DND-41 (cell line): ENCODE measurements around the gene LUZP1.

Experiments used
- ATAC-seq: fragments of 200-7000 bp; cut with Tn5 transposase; 3 replicates; pipeline ENCODE4 v1.9.1; 2021; ENCODE audit warnings: low read depth; ENCODE audit not compliant: insufficient read depth
- DNase-seq: peaks from one replicate; pipeline ENCODE4 v3.0.0-alpha.2; 2020
- H2AFZ ChIP-seq: 2 replicates; pipeline ENCODE4 v1.6.0; 2012; ENCODE audit warnings: low read depth, low read length
- H3K27ac ChIP-seq: 2 replicates; pipeline ENCODE4 v1.5.1; 2012; ENCODE audit warnings: low read length, inconsistent platforms
- H3K27me3 ChIP-seq: fragments of 200-600 bp; sonication (generic); 2 replicates; pipeline ENCODE4 v1.6.0; 2012; ENCODE audit warnings: low read length, mild to moderate bottlenecking, inconsistent platforms; ENCODE audit not compliant: insufficient read depth, poor library complexity
- H3K36me3 ChIP-seq: 2 replicates; pipeline ENCODE4 v1.5.1; 2012; ENCODE audit warnings: low read length, inconsistent platforms; ENCODE audit not compliant: insufficient read depth
- H3K4me1 ChIP-seq: 2 replicates; pipeline ENCODE4 v1.5.1; 2012; ENCODE audit warnings: mild to moderate bottlenecking, low read length; ENCODE audit not compliant: insufficient read depth
- H3K4me2 ChIP-seq: 2 replicates; pipeline ENCODE4 v1.6.0; 2012; ENCODE audit warnings: mild to moderate bottlenecking, moderate library complexity, low read length, inconsistent platforms; ENCODE audit not compliant: insufficient read depth
- H3K4me3 ChIP-seq, 2 experiments: fragments of 200-600 bp in 1 of 2; shearing (Covaris generic) in 1 of 2; 2 replicates each; pipeline ENCODE4 v1.5.1; 2012 to 2016; ENCODE audit warnings: inconsistent platforms in 2 of 2, low read length in 2 of 2, mild to moderate bottlenecking in 2 of 2, low read depth in 1 of 2, moderate library complexity in 1 of 2
- H3K79me2 ChIP-seq: 2 replicates; pipeline ENCODE4 v1.6.0; 2012; ENCODE audit warnings: low read length, inconsistent platforms; ENCODE audit not compliant: insufficient read depth
- H3K9ac ChIP-seq: 2 replicates; pipeline ENCODE4 v1.6.0; 2012; ENCODE audit warnings: low read depth, mild to moderate bottlenecking, inconsistent platforms, low read length, moderate library complexity
- H3K9me3 ChIP-seq: 2 replicates; pipeline ENCODE4 v1.5.1; 2012; ENCODE audit warnings: low read length, moderate library complexity, mild to moderate bottlenecking, inconsistent platforms; ENCODE audit not compliant: insufficient read depth, severe bottlenecking
- H4K20me1 ChIP-seq: 2 replicates; pipeline ENCODE4 v1.6.0; 2012; ENCODE audit warnings: low read length; ENCODE audit not compliant: insufficient read depth
- CTCF ChIP-seq: IDR thresholded peaks from 2 replicates; pipeline ENCODE4 v1.5.1; 2012; ENCODE audit warnings: borderline replicate concordance, low read length, moderate library complexity, mild to moderate bottlenecking; ENCODE audit not compliant: poor library complexity, severe bottlenecking; ENCODE audit errors: extremely low read depth
- EZH2 ChIP-seq: IDR thresholded peaks from 3 replicates; pipeline ENCODE4 v1.6.1; 2012; ENCODE audit warnings: borderline replicate concordance, low read depth, mild to moderate bottlenecking, moderate library complexity, low read length, inconsistent platforms; ENCODE audit not compliant: severe bottlenecking

The LUZP1 gene

GRCh38 chr1:23148084-23148483, 20.6 kb downstream of the LUZP1 start:
- no peaks in the 10 kb centered on the region for H3K36me3 ChIP-seq
- H2AFZ ChIP-seq, result no peak overlapping the region
- peaks cover 70% of the 10 kb centered on the region for H3K79me2 ChIP-seq
- DNase-seq, result no peak
- no peak overlapping the region for H3K27ac ChIP-seq
- H4K20me1 ChIP-seq, result peaks cover 35% of the 10 kb centered on the region
- no peak overlapping the region for H3K4me3 ChIP-seq
- TF ChIP-seq CTCF, result no peak
- no peak for TF ChIP-seq EZH2
- no peaks in the 10 kb centered on the region for H3K27me3 ChIP-seq
- H3K9ac ChIP-seq, result no peak overlapping the region
- H3K4me2 ChIP-seq, result no peak overlapping the region
- no peaks in the 10 kb centered on the region for H3K4me1 ChIP-seq
- no peaks in the 10 kb centered on the region for H3K9me3 ChIP-seq
- no peak for ATAC-seq

- Histone ChIP-seq H3K4me1 (no peaks in the 10 kb centered on the region), H3K79me2 (peaks cover 53% of the 10 kb centered on the region), H3K4me3 (no peak overlapping the region), H3K27me3 (no peaks in the 10 kb centered on the region), H3K9ac (no peak overlapping the region), H3K4me2 (no peak overlapping the region), H3K36me3 (no peaks in the 10 kb centered on the region), H3K9me3 (no peaks in the 10 kb centered on the region), H2AFZ (no peak overlapping the region), H4K20me1 (peaks cover 34% of the 10 kb centered on the region), H3K27ac (no peak overlapping the region)
- TF ChIP-seq CTCF, result no peak
- TF ChIP-seq EZH2, result no peak
- DNase-seq (no peak), ATAC-seq (no peak)
Measured at GRCh38 chr1:23140940-23141596, 27.6 kb downstream of the LUZP1 start.

GRCh38 chr1:23135268-23135667, 33.4 kb downstream of the LUZP1 start:
- DNase-seq (no peak), ATAC-seq (no peak)
- Histone ChIP-seq H3K79me2 (peaks cover 71% of the 10 kb centered on the region), H3K4me3 (no peak overlapping the region), H4K20me1 (peaks cover 46% of the 10 kb centered on the region), H2AFZ (no peak overlapping the region), H3K36me3 (no peaks in the 10 kb centered on the region), H3K4me2 (no peak overlapping the region), H3K27me3 (no peaks in the 10 kb centered on the region), H3K9me3 (no peaks in the 10 kb centered on the region), H3K9ac (no peak overlapping the region), H3K4me1 (no peaks in the 10 kb centered on the region), H3K27ac (no peak overlapping the region)
- no peak for TF ChIP-seq CTCF
- no peak for TF ChIP-seq EZH2
